Suprapubic skin (tissue), 4 donors: ENCODE measurements around the gene LAMA5.

Experiments
- CTCF ChIP-seq, 2 donors: fragments of 200-600 bp in 1 of 2; fragments of 450-650 bp in 1 of 2; sonication (generic) in 1 of 2; IDR thresholded peaks; one replicate each; pipeline ENCODE4 v1.5.1; 2016 to 2019; ENCODE audit warnings: antibody characterized with exemption in 2 of 2, mild to moderate bottlenecking in 1 of 2, moderate library complexity in 1 of 2
- EP300 ChIP-seq: sonication (generic); formaldehyde crosslinking; IDR thresholded peaks from one replicate; pipeline ENCODE4 v1.6.1; 2017; ENCODE audit warnings: antibody characterized with exemption
- POLR2A ChIP-seq, 2 donors: fragments of 450-650 bp; IDR thresholded peaks; one replicate each; pipeline ENCODE4 v1.6.1; 2017; ENCODE audit warnings: antibody characterized with exemption in 2 of 2, mild to moderate bottlenecking in 2 of 2, moderate library complexity in 2 of 2
- POLR2AphosphoS5 ChIP-seq, 3 donors: sonication (generic); formaldehyde crosslinking; IDR thresholded peaks; one replicate each; pipeline ENCODE4 v1.6.1; 2017; ENCODE audit warnings: antibody characterized with exemption in 3 of 3

- no peak for TF ChIP-seq CTCF (IDR thresholded peaks at IDR 0.05)
- no peak for TF ChIP-seq POLR2A (IDR thresholded peaks at IDR 0.05)
- TF ChIP-seq POLR2AphosphoS5 (IDR thresholded peaks at IDR 0.05): no peak
- TF ChIP-seq EP300: no peak
These were observed 22.3 kb downstream of the LAMA5 start for GRCh38 chr20:62344782-62345181.
